SU-DHL-6 (cell line): ENCODE data around the gene ZRSR2.

Experiments used
- H2AFZ ChIP-seq: fragments of 200-600 bp; sonication (generic); 2 replicates; pipeline ENCODE4 v1.6.1; 2014; ENCODE audit warnings: low read depth, mild to moderate bottlenecking, moderate library complexity, mixed read lengths, antibody characterized with exemption, low read length; ENCODE audit not compliant: severe bottlenecking
- H3F3A ChIP-seq: fragments of 200-600 bp; shearing (Covaris generic); 2 replicates; pipeline ENCODE4 v1.6.0; 2016; ENCODE audit warnings: antibody characterized with exemption, mild to moderate bottlenecking; ENCODE audit not compliant: insufficient read depth
- H3K27ac ChIP-seq: fragments of 200-600 bp; sonication (generic); 2 replicates; pipeline ENCODE4 v1.5.1; 2016; ENCODE audit warnings: low read depth, mild to moderate bottlenecking, low read length, moderate library complexity, mixed read lengths
- H3K27me3 ChIP-seq: fragments of 200-600 bp; sonication (generic), shearing (Covaris generic); 2 replicates; pipeline ENCODE4 v1.6.0; 2014; ENCODE audit warnings: mild to moderate bottlenecking, low read length
- H3K36me3 ChIP-seq: fragments of 200-600 bp; sonication (generic); 2 replicates; pipeline ENCODE4 v1.6.1; 2014; ENCODE audit warnings: mild to moderate bottlenecking, low read length, mixed read lengths
- H3K4me2 ChIP-seq: fragments of 300-600, 200-600 bp; shearing (Covaris generic), sonication (generic); 2 replicates; pipeline ENCODE4 v1.6.0; 2014; ENCODE audit warnings: low read length, low read depth, mild to moderate bottlenecking; ENCODE audit not compliant: poor library complexity, severe bottlenecking
- H3K4me3 ChIP-seq: fragments of 200-600 bp; sonication (generic); 2 replicates; pipeline ENCODE4 v1.5.1; 2014; ENCODE audit warnings: antibody characterized with exemption, low read length, mild to moderate bottlenecking, mixed read lengths; ENCODE audit not compliant: insufficient read depth, poor library complexity, severe bottlenecking
- H3K79me2 ChIP-seq: fragments of 200-600 bp; sonication (generic); 2 replicates; pipeline ENCODE4 v1.6.1; 2014; ENCODE audit warnings: mild to moderate bottlenecking, low read length, moderate library complexity; ENCODE audit not compliant: insufficient read depth
- H3K9ac ChIP-seq: fragments of 200-600 bp; sonication (generic); 2 replicates; pipeline ENCODE4 v1.7.0; 2014; ENCODE audit warnings: mild to moderate bottlenecking, low read length
- H3K9me2 ChIP-seq: fragments of 200-600 bp; sonication (generic); replicated peaks from 2 replicates; pipeline ENCODE4 v1.6.1; 2014; ENCODE audit warnings: low read length; ENCODE audit not compliant: insufficient read depth
- H3K9me3 ChIP-seq: fragments of 200-600 bp; sonication (generic); 2 replicates; pipeline ENCODE4 v1.6.1; 2014; ENCODE audit warnings: low read length, mixed read lengths; ENCODE audit not compliant: insufficient read depth
- H4K20me1 ChIP-seq: fragments of 200-600 bp; sonication (generic); 2 replicates; pipeline ENCODE4 v1.6.1; 2014; ENCODE audit warnings: low read depth, mild to moderate bottlenecking, antibody characterized with exemption, low read length, moderate library complexity, mixed read lengths
- CTCF ChIP-seq: fragments of 200-600 bp; sonication (generic); IDR thresholded peaks from one replicate; pipeline ENCODE4 v1.5.1; 2017; ENCODE audit warnings: antibody characterized with exemption, mild to moderate bottlenecking, low read length, moderate library complexity; ENCODE audit not compliant: insufficient read depth, poor library complexity, severe bottlenecking
- EZH2phosphoT487 ChIP-seq: fragments of 200-600 bp; sonication (generic), shearing (Covaris generic); conservative IDR thresholded peaks from 2 replicates; pipeline ENCODE4 v1.6.1; 2018; ENCODE audit warnings: mild to moderate bottlenecking, antibody characterized with exemption, low read length, moderate library complexity, mixed read lengths

ZRSR2 gene

GRCh38 chrX:15864023-15864422 lies 73.7 kb downstream of the ZRSR2 start:
- no peaks in the 10 kb centered on the region for H3K9me3 ChIP-seq
- H3K9me2 ChIP-seq = no peaks in the 10 kb centered on the region
- H4K20me1 ChIP-seq = no peaks in the 10 kb centered on the region
- H3K4me2 ChIP-seq = no peak overlapping the region
- no peak overlapping the region for H3K27ac ChIP-seq
- H3K79me2 ChIP-seq = no peaks in the 10 kb centered on the region
- TF ChIP-seq EZH2phosphoT487 (no peak), CTCF (no peak)
- no peak overlapping the region for H3K4me3 ChIP-seq
- H2AFZ ChIP-seq = no peak overlapping the region
- no peak overlapping the region for H3K9ac ChIP-seq
- no peaks in the 10 kb centered on the region for H3K27me3 ChIP-seq
- H3K36me3 ChIP-seq = no peaks in the 10 kb centered on the region
- H3F3A ChIP-seq = no peaks in the 10 kb centered on the region

- no peak overlapping the region for H3K9ac ChIP-seq
- no peaks in the 10 kb centered on the region for H3K9me2 ChIP-seq
- no peak for TF ChIP-seq CTCF
- no peak for TF ChIP-seq EZH2phosphoT487
- H3K27ac ChIP-seq = no peak overlapping the region
- no peaks in the 10 kb centered on the region for H4K20me1 ChIP-seq
- H3K4me3 ChIP-seq = no peak overlapping the region
- H3K79me2 ChIP-seq = no peaks in the 10 kb centered on the region
- no peak overlapping the region for H2AFZ ChIP-seq
- no peaks in the 10 kb centered on the region for H3F3A ChIP-seq
- H3K9me3 ChIP-seq = no peaks in the 10 kb centered on the region
- no peaks in the 10 kb centered on the region for H3K36me3 ChIP-seq
- H3K27me3 ChIP-seq = no peaks in the 10 kb centered on the region
- no peak overlapping the region for H3K4me2 ChIP-seq
Measured at GRCh38 chrX:15864629-15865028, 74.3 kb downstream of the ZRSR2 start.

GRCh38 chrX:15866147-15866546 lies 75.9 kb downstream of the ZRSR2 start:
- Histone ChIP-seq H3K4me2 (no peak overlapping the region), H3K27ac (no peak overlapping the region), H3K9me2 (no peaks in the 10 kb centered on the region), H2AFZ (no peak overlapping the region), H4K20me1 (no peaks in the 10 kb centered on the region), H3K36me3 (no peaks in the 10 kb centered on the region), H3F3A (no peaks in the 10 kb centered on the region), H3K27me3 (no peaks in the 10 kb centered on the region), H3K9me3 (no peaks in the 10 kb centered on the region), H3K4me3 (no peak overlapping the region), H3K9ac (no peak overlapping the region), H3K79me2 (no peaks in the 10 kb centered on the region)
- TF ChIP-seq EZH2phosphoT487 (no peak), CTCF (no peak)
